ENCODE results near the gene NEK9.
A peak's percentile ranks its signal among the peaks of the same experiment; 100 is the strongest.

NEK9 gene

GRCh38 chr14:75064205-75064567 is 62.7 kb downstream of the NEK9 start:
- no peak for DNase-seq (ENCODE audit: low read depth)

- peak; percentile 83 for DNase-seq (ENCODE audit: low read depth)
Measured at GRCh38 chr14:75063491-75064204, 63.2 kb downstream of the NEK9 start, which contains the start of gene ACYP1. ACYP1 (minus strand) TSS chr14:75064024; CDS start chr14:75063553, 471 bp downstream.

- no peak for DNase-seq (ENCODE audit: low read depth)
Measured at GRCh38 chr14:75063013-75063412, 63.8 kb downstream of the NEK9 start.

GRCh38 chr14:75060420-75060819 is 66.4 kb downstream of the NEK9 start:
- DNase-seq (ENCODE audit: low read depth): no peak

- no peak for DNase-seq (ENCODE audit: low read depth)
Measured at GRCh38 chr14:75059642-75060041, 67.2 kb downstream of the NEK9 start.

GRCh38 chr14:75054421-75054820 is 72.4 kb downstream of the NEK9 start:
- no peak for DNase-seq (ENCODE audit: low read depth)

- no peak for DNase-seq (ENCODE audit: low read depth)
Measured at GRCh38 chr14:75053396-75054291, 73.2 kb downstream of the NEK9 start.

GRCh38 chr14:75051556-75051899 is 75.3 kb downstream of the NEK9 start:
- no peak for DNase-seq (ENCODE audit: low read depth)

GRCh38 chr14:75050852-75051555 is 75.8 kb downstream of the NEK9 start, which contains the start of gene MLH3:
MLH3 (minus strand) TSS chr14:75051467; CDS start chr14:75049655, 1,812 bp downstream.
- peak; percentile 79 for DNase-seq (ENCODE audit: low read depth)

- DNase-seq (ENCODE audit: low read depth): no peak
Measured at GRCh38 chr14:75049731-75050201, 77.1 kb downstream of the NEK9 start.

GRCh38 chr14:75049136-75049535 is 77.7 kb downstream of the NEK9 start:
- DNase-seq (ENCODE audit: low read depth): no peak

- DNase-seq (ENCODE audit: low read depth): no peak
Measured at GRCh38 chr14:75048101-75048500, 78.7 kb downstream of the NEK9 start.

GRCh38 chr14:75047506-75047905 is 79.3 kb downstream of the NEK9 start:
- DNase-seq (ENCODE audit: low read depth): no peak

- DNase-seq (ENCODE audit: low read depth): no peak
Measured at GRCh38 chr14:75046899-75047298, 79.9 kb downstream of the NEK9 start.

GRCh38 chr14:75046275-75046674 is 80.6 kb downstream of the NEK9 start:
- no peak for DNase-seq (ENCODE audit: low read depth)

- no peak for DNase-seq (ENCODE audit: low read depth)
Measured at GRCh38 chr14:75044752-75045151, 82.1 kb downstream of the NEK9 start.

- no peak for DNase-seq (ENCODE audit: low read depth)
Measured at GRCh38 chr14:75044322-75044721, 82.5 kb downstream of the NEK9 start.

GRCh38 chr14:75042035-75042434 is 84.8 kb downstream of the NEK9 start:
- no peak for DNase-seq (ENCODE audit: low read depth)

- no peak for DNase-seq (ENCODE audit: low read depth)
Measured at GRCh38 chr14:75041613-75042012, 85.2 kb downstream of the NEK9 start.

GRCh38 chr14:75040959-75041358 is 85.9 kb downstream of the NEK9 start:
- no peak for DNase-seq (ENCODE audit: low read depth)

GRCh38 chr14:75040507-75040906 is 86.3 kb downstream of the NEK9 start:
- no peak for DNase-seq (ENCODE audit: low read depth)

GRCh38 chr14:75032939-75033338 is 93.9 kb downstream of the NEK9 start:
- no peak for DNase-seq (ENCODE audit: low read depth)
